ENCODE data around the gene ADGRD1. TPM values are rescaled to one million over a fixed set of nuclear protein-coding genes. Genes with fewer than 3 reads are reported as not detected.

Gene ADGRD1
- total RNA-seq, 1 donor from 2014 or later: 0.98 TPM

DNA sequence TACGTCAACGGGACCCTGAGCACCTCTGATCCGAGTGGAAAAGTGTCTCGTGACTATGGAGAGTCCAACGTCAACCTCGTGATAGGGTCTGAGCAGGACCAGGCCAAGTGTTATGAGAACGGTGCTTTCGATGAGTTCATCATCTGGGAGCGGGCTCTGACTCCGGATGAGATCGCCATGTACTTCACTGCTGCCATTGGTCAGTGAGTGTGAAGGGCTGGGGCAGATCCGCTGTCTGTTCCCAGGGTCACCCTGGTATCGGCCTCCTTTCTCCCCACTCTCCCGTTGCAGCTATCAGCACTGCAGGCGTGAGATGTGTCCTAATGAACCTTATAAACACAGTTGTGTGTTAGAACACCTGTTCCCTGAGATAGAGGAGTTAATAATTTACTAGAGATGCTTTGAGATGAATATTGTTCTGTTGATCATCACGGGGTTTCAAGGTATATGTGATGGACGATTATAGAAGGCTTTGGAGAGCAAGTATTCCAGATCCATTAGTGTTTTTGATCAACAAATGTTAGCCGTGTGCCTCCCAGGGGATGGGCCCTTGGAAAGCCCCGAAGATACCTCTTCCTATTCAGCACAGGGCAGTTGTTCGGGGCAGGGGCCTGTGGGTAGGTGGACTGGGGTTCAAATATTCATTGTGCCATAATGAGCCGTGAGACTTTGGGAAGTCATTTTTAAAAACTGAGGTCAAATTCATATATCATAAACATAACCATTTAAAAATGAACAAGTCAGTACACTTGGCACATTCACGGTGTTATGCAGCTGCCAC, 33.6 kb downstream of the ADGRD1 start:
- TF ChIP-seq, protein P1, sequence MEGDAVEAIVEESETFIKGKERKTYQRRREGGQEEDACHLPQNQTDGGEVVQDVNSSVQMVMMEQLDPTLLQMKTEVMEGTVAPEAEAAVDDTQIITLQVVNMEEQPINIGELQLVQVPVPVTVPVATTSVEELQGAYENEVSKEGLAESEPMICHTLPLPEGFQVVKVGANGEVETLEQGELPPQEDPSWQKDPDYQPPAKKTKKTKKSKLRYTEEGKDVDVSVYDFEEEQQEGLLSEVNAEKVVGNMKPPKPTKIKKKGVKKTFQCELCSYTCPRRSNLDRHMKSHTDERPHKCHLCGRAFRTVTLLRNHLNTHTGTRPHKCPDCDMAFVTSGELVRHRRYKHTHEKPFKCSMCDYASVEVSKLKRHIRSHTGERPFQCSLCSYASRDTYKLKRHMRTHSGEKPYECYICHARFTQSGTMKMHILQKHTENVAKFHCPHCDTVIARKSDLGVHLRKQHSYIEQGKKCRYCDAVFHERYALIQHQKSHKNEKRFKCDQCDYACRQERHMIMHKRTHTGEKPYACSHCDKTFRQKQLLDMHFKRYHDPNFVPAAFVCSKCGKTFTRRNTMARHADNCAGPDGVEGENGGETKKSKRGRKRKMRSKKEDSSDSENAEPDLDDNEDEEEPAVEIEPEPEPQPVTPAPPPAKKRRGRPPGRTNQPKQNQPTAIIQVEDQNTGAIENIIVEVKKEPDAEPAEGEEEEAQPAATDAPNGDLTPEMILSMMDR (conservative IDR thresholded peaks at IDR 0.05): no peak
- no peak overlapping the region for H3K27ac Mint-ChIP-seq (ENCODE audit: unreplicated experiment)
- peaks cover 29% of the 10 kb centered on the region for H3K4me1 Mint-ChIP-seq
- H3K9me3 Mint-ChIP-seq: no peaks in the 10 kb centered on the region
- no peak overlapping the region for H3K4me3 Mint-ChIP-seq
- no peaks in the 10 kb centered on the region for H3K27me3 Mint-ChIP-seq (ENCODE audit: low read depth)
- H3K36me3 Mint-ChIP-seq (ENCODE audit: low read depth): no peaks in the 10 kb centered on the region
- DNase-seq (ENCODE audit: low read depth, low spot score): no peak

DNA sequence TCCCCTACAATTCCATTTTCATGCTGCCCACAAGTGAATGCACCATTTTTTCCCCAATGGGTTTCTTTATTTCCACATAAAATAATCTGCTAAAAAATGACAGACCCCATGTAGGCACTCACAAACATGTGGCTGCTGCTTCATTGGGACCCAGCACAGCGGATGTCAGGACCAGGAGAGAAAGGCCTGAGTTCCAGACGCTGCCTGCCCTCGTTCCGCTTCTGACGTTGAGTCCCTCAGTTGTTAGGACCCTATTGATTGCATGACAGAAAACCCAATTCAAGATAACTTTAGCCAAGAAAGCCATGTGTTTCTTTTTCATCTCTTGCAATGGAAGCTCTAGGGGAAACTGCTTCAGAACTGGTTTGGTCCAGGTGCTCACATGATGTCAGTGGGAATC, 34.6 kb downstream of the ADGRD1 start:
- TF ChIP-seq, protein P1 (conservative IDR thresholded peaks at IDR 0.05): no peak
- H3K27ac Mint-ChIP-seq (ENCODE audit: unreplicated experiment): no peak overlapping the region
- no peak for DNase-seq (ENCODE audit: low read depth, low spot score)
- no peaks in the 10 kb centered on the region for H3K27me3 Mint-ChIP-seq (ENCODE audit: low read depth)
- H3K9me3 Mint-ChIP-seq: no peaks in the 10 kb centered on the region
- H3K4me3 Mint-ChIP-seq: no peak overlapping the region
- no peaks in the 10 kb centered on the region for H3K36me3 Mint-ChIP-seq (ENCODE audit: low read depth)
- H3K4me1 Mint-ChIP-seq: peaks cover 23% of the 10 kb centered on the region

DNA sequence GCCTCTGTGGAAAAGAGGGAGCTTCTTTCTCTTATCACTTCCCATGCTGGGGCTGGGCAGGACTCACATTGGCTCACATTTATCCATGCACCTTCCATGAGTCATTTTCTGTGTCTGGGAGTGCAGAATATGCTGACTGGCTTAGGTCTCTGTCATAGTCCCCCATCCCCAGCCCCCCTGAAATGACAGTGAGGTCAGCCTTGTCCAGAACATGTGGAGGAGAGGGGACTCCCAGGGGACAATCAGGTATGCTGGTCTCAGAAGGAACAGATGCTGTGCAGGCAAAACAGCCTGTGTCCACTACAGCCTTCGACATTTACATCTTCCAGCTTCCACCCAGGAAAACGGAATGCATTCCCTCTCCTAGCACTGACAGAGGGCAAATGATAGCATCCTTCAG, 35.0 kb downstream of the ADGRD1 start:
- DNase-seq (ENCODE audit: low read depth, low spot score): no peak
- H3K9me3 Mint-ChIP-seq: no peaks in the 10 kb centered on the region
- no peaks in the 10 kb centered on the region for H3K36me3 Mint-ChIP-seq (ENCODE audit: low read depth)
- H3K27ac Mint-ChIP-seq (ENCODE audit: unreplicated experiment): no peak overlapping the region
- TF ChIP-seq, protein P1 (conservative IDR thresholded peaks at IDR 0.05): no peak
- H3K4me1 Mint-ChIP-seq: peaks cover 18% of the 10 kb centered on the region
- no peaks in the 10 kb centered on the region for H3K27me3 Mint-ChIP-seq (ENCODE audit: low read depth)
- no peak overlapping the region for H3K4me3 Mint-ChIP-seq

DNA sequence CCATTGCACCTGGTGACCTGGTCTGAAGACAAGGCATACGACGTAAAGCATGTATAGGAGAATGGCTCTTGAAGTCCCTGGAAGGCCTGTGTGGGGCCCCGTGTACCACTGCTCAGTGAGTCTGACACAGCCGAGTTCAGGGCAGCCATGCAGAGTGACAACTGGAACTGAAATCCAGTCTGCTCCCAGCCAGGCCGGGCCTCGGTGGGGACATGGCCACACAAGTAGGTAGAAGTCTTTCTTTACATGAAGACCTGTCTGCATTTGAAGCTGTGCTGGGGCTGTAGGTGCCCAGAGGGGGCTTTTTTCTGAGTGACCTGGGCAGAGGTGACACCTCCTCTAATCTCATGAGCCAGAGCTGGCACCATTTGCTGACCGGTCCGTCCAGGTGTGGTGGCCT, 35.7 kb downstream of the ADGRD1 start:
- Mint-ChIP-seq H3K4me3 (no peak overlapping the region), H3K36me3 (ENCODE audit: low read depth) (no peaks in the 10 kb centered on the region), H3K27me3 (ENCODE audit: low read depth) (no peaks in the 10 kb centered on the region), H3K27ac (ENCODE audit: unreplicated experiment) (no peak overlapping the region), H3K9me3 (no peaks in the 10 kb centered on the region), H3K4me1 (peaks cover 12% of the 10 kb centered on the region)
- TF ChIP-seq, protein P1 (conservative IDR thresholded peaks at IDR 0.05): no peak
- DNase-seq (ENCODE audit: low read depth, low spot score): no peak

DNA sequence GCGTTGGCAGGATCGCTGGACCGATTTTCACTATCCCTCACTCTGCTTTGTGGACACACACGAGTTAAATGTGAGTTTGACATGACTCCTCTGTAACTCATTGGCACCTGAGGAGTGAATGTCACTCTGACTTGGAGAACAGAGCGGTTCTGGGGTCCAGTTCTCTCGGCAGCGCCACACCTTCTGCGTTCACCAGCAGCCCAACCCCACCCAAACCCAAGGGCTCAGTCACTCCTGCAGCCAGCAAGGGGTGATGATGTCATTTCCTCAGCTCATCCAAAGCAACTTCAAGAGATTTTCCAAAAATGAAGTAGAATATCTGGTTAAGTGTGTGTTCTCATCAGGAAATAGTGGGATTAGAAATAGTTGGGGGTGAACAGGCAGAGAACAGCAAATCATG, 36.3 kb downstream of the ADGRD1 start:
- TF ChIP-seq, protein P1 (conservative IDR thresholded peaks at IDR 0.05): no peak
- H3K36me3 Mint-ChIP-seq (ENCODE audit: low read depth): no peaks in the 10 kb centered on the region
- no peak overlapping the region for H3K27ac Mint-ChIP-seq (ENCODE audit: unreplicated experiment)
- H3K4me1 Mint-ChIP-seq: peaks cover 7% of the 10 kb centered on the region
- DNase-seq (ENCODE audit: low read depth, low spot score): no peak
- H3K9me3 Mint-ChIP-seq: no peaks in the 10 kb centered on the region
- no peaks in the 10 kb centered on the region for H3K27me3 Mint-ChIP-seq (ENCODE audit: low read depth)
- H3K4me3 Mint-ChIP-seq: no peak overlapping the region
